ENCODE data around the gene CIBAR2.

Gene CIBAR2

GRCh38 chr16:85101956-85102630 is 10.2 kb downstream of the CIBAR2 start:
- FAIRE-seq, result no peak
- no peak for DNase-seq (ENCODE audit: insufficient read length, low spot score)
- no peak for TF ChIP-seq CTCF (IDR thresholded peaks at IDR 0.05; ENCODE audit: insufficient read depth, missing control alignments)

- no peak for TF ChIP-seq CTCF (IDR thresholded peaks at IDR 0.05; ENCODE audit: insufficient read depth, missing control alignments)
- DNase-seq (ENCODE audit: insufficient read length, low spot score), result no peak
- FAIRE-seq, result no peak
These were observed 12.0 kb downstream of the CIBAR2 start for GRCh38 chr16:85100265-85100664.

DNA sequence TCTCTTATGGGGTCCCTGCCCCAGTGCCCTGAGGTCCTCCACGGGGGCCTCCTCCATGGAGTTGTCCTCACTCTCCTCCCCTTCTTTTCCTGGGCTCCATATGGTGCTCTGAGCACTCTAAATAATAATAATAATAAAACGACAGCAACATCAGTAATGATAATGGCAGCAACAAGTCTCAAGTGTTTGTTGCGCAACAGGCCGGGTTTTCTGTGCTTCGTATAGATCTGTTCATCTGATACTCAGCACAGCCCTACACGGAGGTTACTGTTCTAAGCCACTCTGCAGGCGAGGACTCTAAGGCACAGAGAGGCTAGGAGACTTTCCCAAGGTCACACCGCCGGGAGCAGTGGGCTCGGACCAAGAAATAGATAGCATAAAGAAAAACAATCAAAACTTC is 13.7 kb downstream of the CIBAR2 start:
- TF ChIP-seq CTCF (IDR thresholded peaks at IDR 0.05; ENCODE audit: insufficient read depth, missing control alignments), result no peak
- DNase-seq (ENCODE audit: insufficient read length, low spot score) (no peak), FAIRE-seq (no peak)

- DNase-seq (ENCODE audit: insufficient read length, low spot score), result no peak
- TF ChIP-seq CTCF (IDR thresholded peaks at IDR 0.05; ENCODE audit: insufficient read depth, missing control alignments), result no peak
- FAIRE-seq, result no peak
These were observed 15.4 kb downstream of the CIBAR2 start for GRCh38 chr16:85096921-85097320.

GRCh38 chr16:85094812-85095211 is 17.5 kb downstream of the CIBAR2 start:
- TF ChIP-seq CTCF (IDR thresholded peaks at IDR 0.05; ENCODE audit: insufficient read depth, missing control alignments), result no peak

DNA sequence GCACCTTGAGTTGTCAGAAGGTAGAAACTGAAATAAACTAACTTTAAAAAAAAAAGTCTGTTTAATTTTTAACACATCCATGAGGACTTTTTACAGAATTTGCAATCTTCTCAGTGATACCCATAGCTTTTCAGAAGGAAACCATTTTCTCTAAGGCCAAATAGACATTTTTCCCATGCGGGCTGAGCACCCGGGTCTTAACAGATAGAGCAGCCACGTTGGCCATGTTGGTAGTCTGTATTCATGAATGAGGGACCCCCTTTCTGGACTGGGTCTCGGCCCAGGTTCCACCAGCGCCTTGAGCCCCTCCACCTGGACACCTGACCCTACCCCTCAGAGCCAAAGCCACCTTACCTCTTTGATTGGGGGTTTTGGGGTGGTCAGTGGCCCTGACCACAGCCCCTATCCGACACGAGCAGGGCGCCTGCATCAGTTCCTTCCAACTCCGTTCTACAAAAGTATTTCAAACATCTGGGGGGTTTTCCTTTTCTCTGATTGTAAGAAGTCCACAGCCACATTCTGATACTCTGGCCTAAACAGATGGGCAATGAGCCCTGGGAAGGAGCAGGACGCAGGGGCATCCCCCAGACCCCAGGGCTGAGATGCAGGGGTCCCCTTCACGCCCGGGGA is 18.0 kb downstream of the CIBAR2 start:
- no peak for TF ChIP-seq CTCF (IDR thresholded peaks at IDR 0.05; ENCODE audit: insufficient read depth, missing control alignments)
- DNase-seq (ENCODE audit: insufficient read length, low spot score), result no peak
- FAIRE-seq, result no peak

More at GRCh38 chr16:85094812-85095211, 17.5 kb downstream of the CIBAR2 start:
- DNase-seq (ENCODE audit: insufficient read length, low spot score) (no peak), FAIRE-seq (no peak)

GRCh38 chr16:85093705-85094104 is 18.6 kb downstream of the CIBAR2 start:
- FAIRE-seq (no peak), DNase-seq (ENCODE audit: insufficient read length, low spot score) (no peak)
- no peak for TF ChIP-seq CTCF (IDR thresholded peaks at IDR 0.05; ENCODE audit: insufficient read depth, missing control alignments)

All from D721Med (cell line).